Karpas-422 (cell line): Measurements from ENCODE around the gene PTPRJ. TPM values are rescaled to one million over a fixed set of nuclear protein-coding genes. Genes with fewer than 3 reads are reported as not detected.
"Not testable (repeated sequence)": the region's sequence is repeated elsewhere in the genome, so short reads cannot be mapped to it uniquely, and the experiment has no call there.

Source experiments
- DNase-seq: peaks from one replicate; pipeline ENCODE4 v3.0.0-alpha.2; 2015
- H2AFZ ChIP-seq: fragments of 200-600 bp; sonication (generic); 2 replicates; pipeline ENCODE4 v1.6.1; 2014; ENCODE audit warnings: antibody characterized with exemption, low read length, mixed read lengths
- H3K27ac ChIP-seq: fragments of 200-600 bp; sonication (generic); 2 replicates; pipeline ENCODE4 v1.5.1; 2014; ENCODE audit warnings: mild to moderate bottlenecking, low read length, moderate library complexity
- H3K27me3 ChIP-seq: fragments of 200-600 bp; sonication (generic); 2 replicates; pipeline ENCODE4 v1.6.1; 2014; ENCODE audit warnings: low read length, mixed read lengths
- H3K36me3 ChIP-seq: fragments of 200-600 bp; sonication (generic); 2 replicates; pipeline ENCODE4 v1.6.1; 2014; ENCODE audit warnings: low read length, mixed read lengths; ENCODE audit not compliant: insufficient read depth
- H3K4me1 ChIP-seq: fragments of 200-600 bp; sonication (generic); 2 replicates; pipeline ENCODE4 v1.6.1; 2014; ENCODE audit warnings: mild to moderate bottlenecking, low read length, mixed read lengths
- H3K4me2 ChIP-seq: fragments of 200-600 bp; sonication (generic); 2 replicates; pipeline ENCODE4 v1.6.1; 2014; ENCODE audit warnings: low read length, low read depth, mild to moderate bottlenecking; ENCODE audit not compliant: poor library complexity, severe bottlenecking
- H3K4me3 ChIP-seq: fragments of 200-600 bp; sonication (generic); 2 replicates; pipeline ENCODE4 v1.5.1; 2014; ENCODE audit warnings: mild to moderate bottlenecking, antibody characterized with exemption, low read length, mixed read lengths
- H3K79me2 ChIP-seq: fragments of 200-600 bp; sonication (generic); 2 replicates; pipeline ENCODE4 v1.6.1; 2014; ENCODE audit warnings: mild to moderate bottlenecking, low read length, mixed read lengths
- H3K9ac ChIP-seq: fragments of 200-600 bp; sonication (generic); 2 replicates; pipeline ENCODE4 v1.6.0; 2014; ENCODE audit warnings: low read length
- H3K9me2 ChIP-seq: fragments of 200-600 bp; sonication (generic), shearing (Covaris generic); replicated peaks from 2 replicates; pipeline ENCODE4 v1.6.0; 2014; ENCODE audit warnings: mild to moderate bottlenecking, low read length, moderate library complexity; ENCODE audit not compliant: insufficient read depth
- H3K9me3 ChIP-seq: fragments of 300-700, 200-600 bp; sonication (generic); 2 replicates; pipeline ENCODE4 v1.6.1; 2014; ENCODE audit warnings: low read length, mixed read lengths
- H4K20me1 ChIP-seq: fragments of 200-600 bp; sonication (generic); 2 replicates; pipeline ENCODE4 v1.6.1; 2014; ENCODE audit warnings: mild to moderate bottlenecking, antibody characterized with exemption, low read length, low read depth; ENCODE audit not compliant: insufficient read depth
- total RNA-seq: library from RNA; depleted of rRNA; stranded (reverse); fragments of >200 nt; shearing (Covaris generic); gene quantifications from 2 replicates; pipeline ENCODE4 v1.2.3, GENCODE V29; 2014; ENCODE audit warnings: low replicate concordance; rRNA removed

PTPRJ gene
- total RNA-seq, result 90.3 and 132 TPM in 2 replicates

- H3K9ac ChIP-seq, result peak within 1 kb of the TSS; percentile 92
- peaks cover 27% of the 10 kb centered on the region for H3K36me3 ChIP-seq
- H2AFZ ChIP-seq, result no peak within 1 kb of the TSS
- peak within 1 kb of the TSS; percentile 95 for H3K4me3 ChIP-seq
- H3K9me2 ChIP-seq, result no peaks in the 10 kb centered on the region
- peaks cover 45% of the 10 kb centered on the region for H3K4me1 ChIP-seq
- DNase-seq, result peak; percentile 84
- H3K4me2 ChIP-seq, result peak within 1 kb of the TSS; percentile 81
- H4K20me1 ChIP-seq, result no peaks in the 10 kb centered on the region; the same call in 1 of the 2 replicates
- H3K9me3 ChIP-seq, result no peaks in the 10 kb centered on the region
- H3K27me3 ChIP-seq, result no peaks in the 10 kb centered on the region
- H3K79me2 ChIP-seq, result peaks cover 44% of the 10 kb centered on the region
- H3K27ac ChIP-seq, result peak within 1 kb of the TSS; percentile 96
Measured at GRCh38 chr11:47980088-47980906, at the start of gene PTPRJ. Gene PTPRJ, plus strand, starts transcription at chr11:47980559. Its CDS starts 354 bp downstream, at chr11:47980913.

- H3K79me2 ChIP-seq, result no peaks in the 10 kb centered on the region
- H3K9me2 ChIP-seq, result no peaks in the 10 kb centered on the region
- no peak overlapping the region for H3K4me3 ChIP-seq
- H3K27ac ChIP-seq, result peak overlapping the region; percentile 70
- H3K36me3 ChIP-seq, result no peaks in the 10 kb centered on the region
- no peaks in the 10 kb centered on the region for H4K20me1 ChIP-seq
- H3K4me2 ChIP-seq, result peak overlapping the region; percentile 35
- peaks cover 44% of the 10 kb centered on the region for H3K4me1 ChIP-seq
- H2AFZ ChIP-seq, result 0 out of 2 replicates have a peak overlapping the region, but pooled peaks have one; percentile 7
- H3K9ac ChIP-seq, result no peak overlapping the region
- no peaks in the 10 kb centered on the region for H3K9me3 ChIP-seq
- no peaks in the 10 kb centered on the region for H3K27me3 ChIP-seq
- no peak for DNase-seq
Measured at GRCh38 chr11:47932544-47932943, 47.8 kb upstream of the PTPRJ start.

DNA sequence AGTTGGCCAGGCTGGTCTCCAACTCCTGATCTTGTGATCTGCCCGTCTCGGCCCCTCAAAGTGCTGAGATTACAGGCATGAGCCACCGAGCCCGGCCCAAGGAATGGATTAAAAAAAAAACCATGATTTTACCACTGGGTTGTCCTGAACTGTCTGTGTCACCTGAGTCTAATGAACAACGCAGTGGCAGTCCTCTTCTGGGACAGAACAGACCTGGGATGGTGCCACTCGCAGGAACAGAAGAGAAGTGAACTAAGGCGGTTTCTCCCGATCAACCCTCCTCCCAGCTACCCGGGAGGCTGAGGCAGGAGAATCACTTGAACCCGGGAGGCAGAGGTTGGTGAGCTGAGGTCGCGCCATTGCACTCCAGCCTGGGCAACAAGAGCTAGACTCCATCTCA lies 46.6 kb upstream of the PTPRJ start:
- Histone ChIP-seq H3K4me2 (peak overlapping the region; percentile 29), H3K27ac (peak overlapping the region; percentile 86), H3K9ac (peak overlapping the region; percentile 11), H2AFZ (peak overlapping the region; percentile 81; the same call in 1 of the 2 replicates), H3K4me1 (peaks cover 35% of the 10 kb centered on the region)
- H3K9me2 ChIP-seq, H3K4me3 ChIP-seq, H4K20me1 ChIP-seq, H3K36me3 ChIP-seq, H3K9me3 ChIP-seq, H3K27me3 ChIP-seq, H3K79me2 ChIP-seq: not testable (repeated sequence)
- peak; percentile 53 for DNase-seq

DNA sequence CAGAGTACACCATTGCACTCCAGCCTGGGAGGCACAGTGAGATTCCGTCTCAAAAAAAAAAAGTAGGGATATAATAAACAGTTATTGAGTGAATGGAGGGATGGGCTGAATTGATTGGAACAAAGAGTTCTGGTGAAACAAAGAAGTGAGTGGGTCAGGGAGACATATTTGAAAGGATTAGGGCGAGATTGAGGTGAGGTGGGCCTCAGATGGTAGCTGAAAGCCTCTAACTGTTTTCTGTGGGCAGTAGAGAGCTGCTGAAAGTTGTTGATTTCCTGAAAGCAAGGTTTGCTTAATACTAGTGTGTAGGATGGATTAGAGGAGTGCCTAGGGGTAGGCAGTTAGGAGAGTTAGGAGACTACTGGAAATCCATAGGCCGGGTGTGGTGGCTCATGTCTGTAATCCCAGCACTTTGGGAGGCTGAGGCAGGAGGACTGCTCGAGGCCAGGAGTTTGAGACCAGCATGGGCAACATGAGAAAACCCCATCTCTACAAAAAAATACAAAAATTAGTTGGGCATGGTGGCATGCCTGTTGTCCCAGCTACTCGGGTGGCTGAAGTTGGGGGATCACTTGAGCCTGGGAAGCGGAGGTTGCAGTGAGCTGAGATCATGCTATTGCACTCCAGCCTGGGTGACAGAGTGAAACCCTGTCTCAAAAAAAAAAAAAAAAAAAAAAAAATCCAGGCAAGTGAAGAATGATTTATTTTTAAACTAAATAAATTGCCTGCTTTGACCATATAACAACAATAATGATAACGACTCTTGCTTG lies 41.4 kb upstream of the PTPRJ start:
- Histone ChIP-seq H2AFZ (no peak overlapping the region), H3K4me2 (no peak overlapping the region), H3K9me2 (no peaks in the 10 kb centered on the region)

DNA sequence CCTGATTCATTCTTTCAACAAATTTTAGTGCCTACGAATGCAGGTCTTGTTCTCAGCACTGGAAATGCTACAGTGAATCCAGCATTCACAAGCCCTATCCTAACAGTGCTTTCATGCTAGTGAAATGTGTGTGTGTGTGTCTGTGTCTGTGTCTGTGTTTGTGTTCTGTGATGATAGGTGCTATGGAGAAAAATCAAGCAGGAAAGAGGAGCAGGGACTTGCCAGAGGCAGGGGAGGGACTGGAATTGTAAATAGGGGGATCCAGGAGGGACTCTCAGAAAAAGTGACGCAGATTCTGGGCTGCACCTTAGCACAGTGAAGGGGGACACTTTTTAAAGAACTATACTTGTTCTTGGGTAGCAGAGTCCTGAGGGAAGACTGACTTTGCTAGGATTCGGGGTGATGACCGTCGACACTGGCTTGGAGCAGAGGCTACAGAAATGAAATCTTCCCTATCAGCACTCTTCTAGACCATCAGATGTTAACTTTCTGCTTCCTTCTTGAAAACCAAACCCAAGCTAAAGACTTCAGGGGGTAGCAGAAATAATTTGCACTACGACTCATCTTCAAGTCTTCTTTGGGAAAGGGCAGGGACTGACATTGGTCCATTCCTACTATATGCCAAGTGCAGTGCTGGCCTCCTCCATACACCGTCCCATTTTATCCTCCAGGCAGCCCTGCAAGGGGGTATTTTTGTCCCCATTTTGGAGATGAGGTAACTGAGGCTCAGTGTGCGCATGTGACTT lies 39.3 kb upstream of the PTPRJ start:
- DNase-seq, result no peak
- no peak overlapping the region for H2AFZ ChIP-seq
- H3K9me2 ChIP-seq, result no peaks in the 10 kb centered on the region
- no peak overlapping the region for H3K9ac ChIP-seq
- no peak overlapping the region for H3K4me3 ChIP-seq
- H3K4me1 ChIP-seq, result peaks cover 16% of the 10 kb centered on the region
- no peaks in the 10 kb centered on the region for H3K36me3 ChIP-seq
- H3K9me3 ChIP-seq, result no peaks in the 10 kb centered on the region
- H3K27ac ChIP-seq, result no peak overlapping the region
- no peaks in the 10 kb centered on the region for H4K20me1 ChIP-seq
- H3K27me3 ChIP-seq, result no peaks in the 10 kb centered on the region
- H3K4me2 ChIP-seq, result no peak overlapping the region
- no peaks in the 10 kb centered on the region for H3K79me2 ChIP-seq

More for the DNA sequence above, 41.4 kb upstream of the PTPRJ start:
- no peaks in the 10 kb centered on the region for H3K27me3 ChIP-seq
- no peaks in the 10 kb centered on the region for H3K36me3 ChIP-seq
- no peak overlapping the region for H3K27ac ChIP-seq
- no peak overlapping the region for H3K9ac ChIP-seq
- H3K79me2 ChIP-seq, result no peaks in the 10 kb centered on the region
- peaks cover 23% of the 10 kb centered on the region for H3K4me1 ChIP-seq
- H4K20me1 ChIP-seq, result no peaks in the 10 kb centered on the region
- H3K9me3 ChIP-seq, result no peaks in the 10 kb centered on the region
- DNase-seq, result no peak
- no peak overlapping the region for H3K4me3 ChIP-seq

DNA sequence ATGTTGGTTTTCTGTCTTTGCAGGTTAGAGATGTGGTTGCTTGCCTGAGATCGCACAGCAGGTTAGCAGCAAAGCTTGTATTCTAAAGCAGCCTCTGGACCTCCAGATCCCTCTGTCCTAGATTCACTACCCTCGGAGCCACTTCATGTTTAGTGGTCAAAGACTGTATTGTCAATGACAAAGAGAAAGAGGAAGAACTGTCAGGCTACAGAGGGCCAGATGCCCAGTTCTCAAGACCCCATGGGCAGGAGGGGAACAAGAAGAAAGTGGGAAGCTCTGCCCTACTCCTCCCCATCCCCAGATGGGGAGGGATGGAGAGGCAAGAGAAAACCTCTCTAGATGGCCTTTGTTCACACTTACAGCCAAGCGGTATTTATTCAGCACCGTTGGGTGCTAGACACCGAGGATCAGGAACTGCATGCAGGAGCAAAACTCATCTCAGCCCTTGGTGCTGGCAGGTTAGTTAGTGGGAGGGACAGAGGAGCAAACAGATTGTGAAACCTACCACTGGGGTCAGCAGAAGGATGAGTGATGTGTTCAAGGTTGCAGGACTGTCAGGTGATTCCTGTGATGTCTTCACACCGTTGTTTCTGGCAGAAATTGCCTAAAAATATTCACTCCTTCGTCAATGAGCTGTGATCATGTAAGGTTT lies 38.3 kb upstream of the PTPRJ start:
- H3K27me3 ChIP-seq, result no peaks in the 10 kb centered on the region
- no peak for DNase-seq
- H3K4me2 ChIP-seq, result no peak overlapping the region
- no peak overlapping the region for H2AFZ ChIP-seq
- H3K9ac ChIP-seq, result no peak overlapping the region
- H3K27ac ChIP-seq, result no peak overlapping the region
- H3K4me3 ChIP-seq, result no peak overlapping the region
- no peaks in the 10 kb centered on the region for H3K79me2 ChIP-seq
- H3K4me1 ChIP-seq, result peaks cover 14% of the 10 kb centered on the region
- H3K36me3 ChIP-seq, result no peaks in the 10 kb centered on the region
- no peaks in the 10 kb centered on the region for H4K20me1 ChIP-seq
- H3K9me2 ChIP-seq, result no peaks in the 10 kb centered on the region
- no peaks in the 10 kb centered on the region for H3K9me3 ChIP-seq

GRCh38 chr11:47943721-47944586 lies 36.4 kb upstream of the PTPRJ start:
- H3K27ac ChIP-seq, result no peak overlapping the region
- DNase-seq, result no peak
- H3K4me3 ChIP-seq, result no peak overlapping the region
- H3K9me2 ChIP-seq, result no peaks in the 10 kb centered on the region
- H3K79me2 ChIP-seq, result no peaks in the 10 kb centered on the region
- no peaks in the 10 kb centered on the region for H4K20me1 ChIP-seq
- no peak overlapping the region for H3K4me2 ChIP-seq
- peaks cover 12% of the 10 kb centered on the region for H3K4me1 ChIP-seq
- no peaks in the 10 kb centered on the region for H3K36me3 ChIP-seq
- no peak overlapping the region for H3K9ac ChIP-seq
- no peak overlapping the region for H2AFZ ChIP-seq
- H3K27me3 ChIP-seq, result no peaks in the 10 kb centered on the region
- no peaks in the 10 kb centered on the region for H3K9me3 ChIP-seq
